Stimulated activated naive CD4-positive, alpha-beta T cell treated with Interleukin-2 at 50 U/mL for 16 hours (primary cell): ENCODE measurements around the gene PCNT.
A peak's percentile ranks its signal among the peaks of the same experiment; 100 is the strongest.

Source experiments
- DNase-seq: peaks from one replicate; lab custom pipeline; 2025; lab: John Stamatoyannopoulos, UW

Gene PCNT

GRCh38 chr21:46406001-46406400, 82.0 kb downstream of the PCNT start:
- no peak for DNase-seq

DNA sequence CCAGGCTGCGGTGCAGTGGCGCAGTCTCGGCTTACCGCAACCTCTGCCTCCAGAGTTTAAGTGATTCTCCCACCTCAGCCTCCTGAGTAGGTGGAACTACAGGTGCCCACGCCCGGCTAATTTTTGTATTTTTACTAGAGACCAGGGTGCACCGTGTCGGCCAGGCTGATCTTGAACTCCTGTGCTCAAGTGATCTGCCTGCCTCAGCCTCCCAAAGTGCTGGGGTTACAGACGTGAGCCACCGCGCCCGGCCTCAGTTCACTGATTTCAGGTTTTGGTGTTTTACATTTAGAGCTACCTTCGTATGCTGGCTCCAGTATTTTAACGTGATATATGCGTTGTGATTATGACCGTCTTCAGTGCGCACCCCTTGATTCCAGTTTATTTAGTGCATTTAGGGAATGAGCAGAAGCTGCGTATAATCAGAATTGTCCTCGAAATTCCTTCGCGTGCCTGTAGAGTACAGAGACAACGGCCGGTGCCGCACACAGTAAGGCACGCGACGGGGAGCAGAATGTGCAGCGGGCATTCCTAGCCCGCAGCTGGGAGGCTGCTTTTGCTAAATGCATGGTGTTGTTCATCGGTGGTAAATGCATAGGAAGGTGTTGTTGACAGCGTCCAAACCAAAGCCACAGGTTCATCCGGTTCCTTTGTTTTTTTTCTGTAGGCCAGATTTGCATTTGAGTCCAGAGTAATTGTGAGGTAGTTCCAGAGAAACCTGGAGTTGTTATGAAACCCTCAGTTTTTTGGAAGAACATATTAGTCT, 85.9 kb downstream of the PCNT start:
- no peak for DNase-seq

- no peak for DNase-seq
Measured at GRCh38 chr21:46410516-46410915, 86.6 kb downstream of the PCNT start.

DNA sequence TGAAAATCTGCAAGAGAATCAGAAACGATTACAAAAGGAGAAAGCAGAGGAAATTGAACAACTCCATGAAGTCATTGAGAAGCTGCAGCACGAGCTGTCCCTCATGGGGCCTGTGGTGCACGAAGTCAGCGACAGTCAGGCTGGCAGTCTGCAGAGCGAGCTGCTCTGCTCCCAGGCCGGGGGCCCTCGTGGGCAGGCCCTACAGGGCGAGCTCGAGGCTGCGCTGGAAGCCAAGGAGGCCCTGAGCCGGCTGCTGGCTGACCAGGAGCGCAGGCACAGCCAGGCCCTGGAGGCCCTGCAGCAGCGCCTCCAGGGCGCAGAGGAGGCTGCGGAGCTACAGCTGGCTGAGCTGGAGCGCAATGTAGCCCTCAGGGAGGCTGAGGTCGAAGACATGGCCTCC, 87.3 kb downstream of the PCNT start:
- no peak for DNase-seq

- no peak for DNase-seq
Measured at GRCh38 chr21:46411691-46412090, 87.7 kb downstream of the PCNT start.

DNA sequence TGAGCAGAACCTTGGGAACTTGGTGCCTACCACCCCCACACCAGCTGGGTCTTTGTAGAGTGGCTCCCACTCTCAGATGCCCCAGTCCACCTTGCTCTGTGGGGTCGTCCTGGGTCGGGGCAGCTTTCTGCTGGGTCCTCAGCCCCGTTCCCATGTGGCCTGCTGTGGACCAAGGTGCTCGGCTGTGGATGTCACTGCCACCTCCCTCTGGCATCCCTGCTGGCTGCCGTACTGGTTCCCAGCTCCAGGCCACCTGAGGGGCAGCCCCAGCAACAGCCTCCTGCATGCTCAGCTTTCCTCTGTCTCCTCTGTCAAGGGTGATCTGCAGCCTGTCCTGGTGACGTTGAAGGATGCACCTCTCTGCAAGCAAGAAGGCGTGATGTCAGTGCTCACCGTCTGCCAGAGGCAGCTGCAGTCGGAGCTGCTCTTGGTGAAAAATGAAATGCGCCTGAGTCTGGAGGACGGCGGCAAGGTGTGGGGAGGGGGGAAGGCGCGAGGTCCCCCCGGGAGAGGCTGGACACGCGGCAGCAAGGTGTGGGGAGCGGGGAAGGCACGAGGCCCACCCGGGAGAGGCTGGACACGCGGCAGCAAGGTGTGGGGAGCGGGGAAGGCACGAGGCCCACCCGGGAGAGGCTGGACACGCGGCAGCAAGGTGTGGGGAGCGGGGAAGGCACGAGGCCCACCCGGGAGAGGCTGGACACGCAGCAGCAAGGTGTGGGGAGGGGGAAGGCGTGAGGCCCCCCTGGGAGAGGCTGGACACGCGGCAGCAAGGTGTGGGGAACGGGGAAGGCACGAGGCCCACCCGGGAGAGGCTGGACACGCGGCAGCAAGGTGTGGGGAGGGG, 88.8 kb downstream of the PCNT start:
- no peak for DNase-seq

- no peak for DNase-seq
Measured at GRCh38 chr21:46413365-46413696, 89.4 kb downstream of the PCNT start.

DNA sequence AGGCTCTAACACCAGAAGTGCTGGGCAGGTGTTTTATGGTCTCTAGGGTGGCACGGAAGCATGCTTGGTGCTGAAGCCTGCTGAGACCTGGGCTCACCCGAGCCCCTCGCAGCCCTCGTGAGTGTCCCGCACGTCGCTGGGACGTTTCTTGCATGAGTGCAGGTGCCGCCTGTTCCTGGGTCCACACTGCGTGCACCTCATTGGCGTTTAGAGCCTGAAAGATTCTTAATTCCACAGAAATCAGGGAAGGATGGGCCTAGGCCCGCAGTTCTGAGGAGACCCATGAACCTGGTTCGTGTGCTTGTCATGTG, 91.0 kb downstream of the PCNT start:
- no peak for DNase-seq

DNA sequence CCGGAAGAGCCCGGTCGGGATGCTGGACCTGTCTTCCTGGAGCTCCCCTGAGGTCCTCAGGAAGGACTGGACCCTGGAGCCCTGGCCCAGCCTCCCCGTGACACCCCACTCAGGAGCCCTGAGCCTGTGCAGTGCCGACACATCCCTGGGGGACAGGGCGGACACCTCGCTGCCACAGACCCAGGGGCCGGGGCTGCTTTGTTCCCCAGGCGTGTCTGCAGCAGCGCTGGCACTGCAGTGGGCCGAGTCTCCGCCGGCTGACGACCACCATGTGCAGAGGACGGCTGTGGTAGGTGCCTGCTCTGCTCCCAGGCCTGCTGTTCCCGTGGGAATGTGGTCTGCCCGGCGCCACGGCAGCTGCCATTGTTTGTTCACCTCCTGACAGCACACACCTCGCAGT, 92.6 kb downstream of the PCNT start:
- DNase-seq: no peak

DNA sequence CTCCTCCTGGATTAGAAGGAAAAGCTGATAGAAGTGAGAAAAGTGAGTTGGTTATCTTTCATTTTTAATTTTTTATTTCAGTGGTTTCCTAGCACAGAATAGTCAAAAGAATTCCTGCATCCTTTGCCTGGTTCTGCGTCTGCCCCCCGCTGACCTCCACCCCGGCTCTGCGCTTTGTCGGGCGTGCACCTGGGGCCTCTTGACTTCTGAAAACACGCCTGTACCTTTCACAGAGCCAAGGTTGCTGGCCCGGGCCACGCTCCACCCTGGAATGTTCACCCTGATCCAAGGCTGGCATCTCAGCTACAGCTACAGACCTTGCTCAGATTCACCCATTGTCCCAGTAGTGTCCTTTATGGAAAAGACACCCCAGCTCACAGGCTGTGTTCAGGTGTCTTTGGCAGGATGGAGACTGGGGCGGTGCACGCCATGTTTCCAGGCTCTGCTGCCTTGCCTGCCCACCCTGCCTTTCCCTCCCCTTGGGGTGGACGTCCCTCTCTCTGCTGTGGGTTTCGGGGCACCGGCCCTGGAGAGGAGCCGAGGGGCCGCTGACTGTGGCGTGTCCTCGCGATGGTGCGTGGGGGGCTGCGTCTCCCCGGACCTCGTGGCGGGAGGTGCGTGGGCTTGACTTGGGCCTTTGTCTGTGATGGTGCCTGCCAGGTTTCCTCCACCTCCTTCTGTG, 94.5 kb downstream of the PCNT start:
- no peak for DNase-seq

DNA sequence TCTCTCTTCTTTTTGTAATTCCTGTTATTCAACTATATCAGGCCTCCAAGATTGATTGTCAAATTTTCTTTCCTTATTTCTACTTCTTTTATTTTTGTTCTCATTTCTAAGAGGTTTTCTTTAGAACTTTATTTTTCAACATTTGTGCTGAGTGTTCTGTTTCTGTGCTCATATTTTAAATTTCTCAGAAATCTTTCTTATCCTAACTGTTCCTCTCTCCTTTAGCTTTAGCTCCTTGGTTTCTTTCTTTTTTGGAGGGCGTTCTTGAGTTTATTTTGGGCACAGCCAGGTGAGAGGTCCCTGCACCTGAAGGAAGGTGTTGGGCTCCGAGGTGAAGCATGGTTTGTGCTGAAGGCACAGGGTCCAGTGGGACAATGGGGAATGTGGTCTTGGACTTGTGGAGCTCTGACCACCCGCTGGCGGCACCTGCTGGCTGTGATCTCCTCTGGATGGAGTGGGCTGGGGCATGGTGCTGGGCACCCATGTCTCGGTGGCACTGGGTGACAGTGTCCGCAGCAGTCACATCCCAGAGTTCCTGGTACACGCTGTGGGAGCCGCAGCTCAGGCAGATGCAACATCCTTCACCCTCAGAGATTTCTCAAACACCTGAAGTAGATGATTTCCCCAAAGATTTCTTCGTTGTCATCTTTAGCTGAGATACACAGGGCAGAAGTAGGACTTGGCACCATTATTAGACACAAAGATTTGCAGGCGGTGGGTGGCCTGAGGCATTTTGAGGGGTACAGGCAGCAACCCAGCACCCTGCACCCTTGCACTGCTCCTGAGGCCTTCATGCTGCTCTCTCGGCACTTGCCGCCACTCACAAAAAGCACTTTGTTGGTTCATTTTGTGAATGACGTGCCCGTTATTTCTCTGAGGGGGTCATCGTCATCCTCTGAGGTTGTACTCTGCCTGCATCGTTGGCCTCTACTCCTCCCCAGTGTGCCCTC, 96.6 kb downstream of the PCNT start:
- no peak for DNase-seq

- DNase-seq: no peak
Measured at GRCh38 chr21:46421191-46421750, 97.3 kb downstream of the PCNT start.

- DNase-seq: no peak
Measured at GRCh38 chr21:46421756-46422555, 98.0 kb downstream of the PCNT start.

GRCh38 chr21:46422636-46423241, 98.8 kb downstream of the PCNT start:
- no peak for DNase-seq

DNA sequence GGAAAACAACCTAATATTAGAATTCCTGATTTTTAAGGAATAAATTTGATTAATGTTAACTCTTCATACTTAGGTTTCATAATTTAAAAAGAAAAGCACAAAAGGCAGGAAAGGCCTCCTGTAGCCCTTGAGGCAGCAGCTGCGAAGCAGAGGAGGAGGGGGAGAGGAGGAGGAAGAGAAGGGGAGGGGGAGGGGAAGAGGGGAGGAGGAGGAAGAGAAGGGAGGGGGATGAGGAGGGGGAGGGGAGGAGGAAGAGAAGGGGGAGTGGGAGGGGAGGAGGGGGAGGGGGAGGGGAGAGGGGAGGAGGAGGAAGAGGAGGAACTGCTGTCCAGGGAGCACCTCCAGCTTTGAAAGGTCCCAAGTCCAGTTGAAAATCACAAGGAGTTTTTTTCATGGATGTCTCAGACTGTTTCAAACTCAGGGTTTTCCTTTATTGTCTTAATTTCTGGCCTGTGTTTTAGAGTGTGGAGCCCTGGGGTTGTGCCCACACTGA, 99.6 kb downstream of the PCNT start:
- DNase-seq: no peak

DNA sequence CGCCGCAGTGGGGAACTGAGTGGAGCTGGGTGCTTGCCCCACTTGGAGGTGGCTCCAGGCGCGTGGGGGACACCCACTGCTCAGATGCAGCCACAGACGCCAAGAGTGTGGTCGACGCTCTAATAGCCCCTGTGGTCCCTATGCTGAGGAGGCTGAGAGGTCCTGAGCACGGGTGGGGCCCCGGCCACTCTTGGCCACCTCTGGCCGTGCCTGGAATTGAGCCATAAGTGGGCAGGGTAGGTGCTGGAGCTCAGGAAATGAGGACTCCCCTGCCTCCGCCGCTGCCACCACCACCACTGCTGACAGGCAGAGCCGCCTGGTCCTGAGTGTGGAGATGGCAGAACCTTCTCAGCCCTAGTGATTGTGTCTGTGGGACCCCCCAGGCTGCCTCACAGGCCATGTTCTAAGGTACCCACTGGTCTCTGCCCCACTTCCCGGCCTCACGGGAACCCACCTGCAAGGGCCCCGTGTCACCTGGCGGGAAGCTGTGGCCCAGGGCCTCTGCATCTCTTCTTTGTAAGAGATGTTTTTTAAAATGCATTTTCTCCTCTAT, 100.2 kb downstream of the PCNT start:
- DNase-seq: no peak

GRCh38 chr21:46424621-46425020, 100.7 kb downstream of the PCNT start:
- no peak for DNase-seq

GRCh38 chr21:46425041-46425440, 101.1 kb downstream of the PCNT start:
- DNase-seq: no peak

DNA sequence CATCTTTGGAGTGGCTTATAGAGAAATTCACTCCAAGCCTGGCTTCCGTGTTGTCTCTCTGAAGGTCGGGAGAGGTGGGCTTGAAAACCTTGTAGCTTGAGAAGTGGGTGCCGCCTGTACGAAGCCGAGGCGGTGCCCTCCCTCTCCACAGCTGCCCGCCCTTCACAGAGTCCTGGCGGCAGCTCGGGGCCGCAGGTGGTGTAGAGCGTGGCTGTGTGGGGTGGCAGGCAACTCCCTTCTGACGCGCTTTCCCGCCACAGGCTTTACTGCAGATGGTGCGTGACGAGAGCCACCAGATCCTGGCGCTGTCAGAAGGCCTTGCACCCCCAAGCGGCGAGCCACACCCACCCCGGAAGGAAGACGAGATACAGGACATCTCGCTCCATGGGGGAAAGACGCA, 101.6 kb downstream of the PCNT start:
- DNase-seq: peak; percentile 14
